CD4-positive, alpha-beta memory T cell (primary cell): ENCODE measurements around the gene ACAP2. TPM values are rescaled to one million over a fixed set of nuclear protein-coding genes. Genes with fewer than 3 reads are reported as not detected.
"Not testable (repeated sequence)": the region's sequence is repeated elsewhere in the genome, so short reads cannot be mapped to it uniquely, and the experiment has no call there.

Experiments
- CTCF ChIA-PET: fragments of 350-600 bp; sonication (Branson Sonifier 250); formaldehyde crosslinking; loops from one replicate; lab custom pipeline; 2021; ENCODE audit warnings: inconsistent platforms; ENCODE audit not compliant: partially characterized antibody; lab: Charles Lee
- POLR2A ChIA-PET: fragments of 350-600 bp; sonication (Branson Sonifier 250); formaldehyde crosslinking; loops from one replicate; lab custom pipeline; 2021; ENCODE audit not compliant: partially characterized antibody; lab: Charles Lee
- DNase-seq, 5 donors: peaks; one replicate each; pipeline versions ENCODE4 v3.0.0 to v3.0.0-alpha.2; 2020 to 2022; ENCODE audit warnings: mixed read lengths in 1 of 5
- H3K27ac ChIP-seq: one replicate; pipeline ENCODE4 v1.7.0; 2013; ENCODE audit warnings: low read depth, low read length
- H3K27me3 ChIP-seq: 2 replicates; pipeline ENCODE4 v1.7.0; 2013; ENCODE audit warnings: mild to moderate bottlenecking, low read length, moderate library complexity; ENCODE audit not compliant: insufficient read depth
- H3K36me3 ChIP-seq: 2 replicates; pipeline ENCODE4 v1.7.0; 2013; ENCODE audit warnings: mild to moderate bottlenecking, low read length, moderate library complexity; ENCODE audit not compliant: insufficient read depth
- H3K4me1 ChIP-seq: 2 replicates; pipeline ENCODE4 v1.7.0; 2013; ENCODE audit warnings: mild to moderate bottlenecking, low read length, moderate library complexity; ENCODE audit not compliant: insufficient read depth
- H3K4me3 ChIP-seq, 2 donors: one replicate each; pipeline ENCODE4 v1.7.0; 2013; ENCODE audit warnings: low read length in 2 of 2, mild to moderate bottlenecking in 1 of 2
- H3K9me3 ChIP-seq, 2 donors: one replicate each; pipeline ENCODE4 v1.7.0; 2013; ENCODE audit warnings: low read length in 2 of 2, control low read depth in 1 of 2; ENCODE audit not compliant: control insufficient read depth in 1 of 2
- H3K27ac Mint-ChIP-seq, 7 donors: one replicate each; pipeline ENCODE4 v1.8.0; 2020 to 2021; ENCODE audit warnings: mixed read lengths in 7 of 7, mild to moderate bottlenecking in 6 of 7, inconsistent platforms in 3 of 7, moderate library complexity in 3 of 7
- H3K27me3 Mint-ChIP-seq, 2 donors: one replicate each; pipeline ENCODE4 v1.8.0; 2020 to 2021; ENCODE audit warnings: mixed read lengths in 2 of 2
- H3K36me3 Mint-ChIP-seq, 2 donors: one replicate each; pipeline ENCODE4 v1.8.0; 2020 to 2021; ENCODE audit warnings: mixed read lengths in 2 of 2, inconsistent platforms in 1 of 2, mild to moderate bottlenecking in 1 of 2
- H3K4me1 Mint-ChIP-seq, 4 donors: one replicate each; pipeline ENCODE4 v1.8.0; 2020 to 2021; ENCODE audit warnings: mixed read lengths in 4 of 4, mild to moderate bottlenecking in 1 of 4
- H3K4me3 Mint-ChIP-seq, 8 donors: one replicate each; pipeline ENCODE4 v1.8.0; 2020 to 2021; ENCODE audit warnings: mixed read lengths in 8 of 8, mild to moderate bottlenecking in 7 of 8, moderate library complexity in 6 of 8, inconsistent platforms in 3 of 8
- H3K9me3 Mint-ChIP-seq, 8 donors: one replicate each; pipeline ENCODE4 v1.8.0; 2020 to 2021; ENCODE audit warnings: mixed read lengths in 8 of 8, mild to moderate bottlenecking in 5 of 8, inconsistent platforms in 3 of 8, moderate library complexity in 1 of 8
- intact Hi-C: fragments of 100-400 bp; cut with micrococcal nuclease; formaldehyde crosslinking; loops from one replicate; pipeline ENCODE4 v1.15.1; 2023
- polyA plus RNA-seq, 2 donors: library from polyadenylated mRNA; unstranded; fragments of 300-500 nt; fragmentation: Illumina TruSeq; gene quantifications; one replicate each; pipeline ENCODE4 v1.2.3, GENCODE V29; 2021
- total RNA-seq, 2 experiments: library from RNA; stranded (reverse); gene quantifications; one replicate each; pipeline ENCODE4 v1.2.3, GENCODE V29; 2021

Gene ACAP2
- total and polyA plus RNA-seq, 4 experiments from 2014 or later: 40.9 to 73.5 (median 63.1) TPM

DNA sequence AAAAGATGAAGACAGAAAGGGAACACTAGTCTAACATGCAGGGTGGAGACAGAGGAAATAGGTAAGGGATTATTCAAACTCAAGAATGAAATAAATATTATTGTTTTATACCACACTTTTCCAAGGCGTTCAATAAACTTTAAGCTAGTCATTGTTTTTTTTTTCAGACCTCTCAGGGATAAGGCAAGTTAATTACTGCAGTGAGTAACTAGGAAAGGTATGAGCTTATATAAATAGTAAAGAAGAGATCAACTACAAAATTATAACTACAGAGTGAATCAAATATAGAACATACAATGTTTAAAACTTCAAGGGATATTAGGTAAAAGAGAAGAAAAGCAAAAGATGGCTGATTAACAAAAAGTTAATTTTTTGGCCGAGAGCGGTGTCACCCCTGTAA is 140.4 kb downstream of the ACAP2 start:
- no peaks in the 10 kb centered on the region for H3K27me3 Mint-ChIP-seq
- peaks cover 0 to 4% (median 2%) of the 10 kb centered on the region in 4 donors for H3K4me1 Mint-ChIP-seq
- CTCF ChIA-PET: interaction anchor here (0.6 to 1.3 kb wide), 5 partner anchors 9 to 559 kb away, joined by 3 to 4 read pairs (median 3); no protein-coding TSS in a partner anchor
- peaks cover 5% of the 10 kb centered on the region for H3K4me1 ChIP-seq
- no peak for DNase-seq
- H3K27ac ChIP-seq: no peak overlapping the region
- no peak overlapping the region for H3K27ac Mint-ChIP-seq
- H3K4me3 ChIP-seq: no peak overlapping the region
- POLR2A ChIA-PET: interaction anchor here (1.1 to 1.4 kb wide), 2 partner anchors 240 to 616 kb away, joined by 3 read pairs; partner anchors contain the start of gene PPP1R2
- no peak overlapping the region for H3K4me3 Mint-ChIP-seq
- peaks cover 38 to 53% of the 10 kb centered on the region in 2 donors for H3K36me3 Mint-ChIP-seq
- H3K27me3 ChIP-seq: no peaks in the 10 kb centered on the region
- H3K9me3 ChIP-seq: no peaks in the 10 kb centered on the region
- no peaks in the 10 kb centered on the region for H3K9me3 Mint-ChIP-seq
- peaks cover 17% of the 10 kb centered on the region for H3K36me3 ChIP-seq
- intact Hi-C loops: no loop called here

DNA sequence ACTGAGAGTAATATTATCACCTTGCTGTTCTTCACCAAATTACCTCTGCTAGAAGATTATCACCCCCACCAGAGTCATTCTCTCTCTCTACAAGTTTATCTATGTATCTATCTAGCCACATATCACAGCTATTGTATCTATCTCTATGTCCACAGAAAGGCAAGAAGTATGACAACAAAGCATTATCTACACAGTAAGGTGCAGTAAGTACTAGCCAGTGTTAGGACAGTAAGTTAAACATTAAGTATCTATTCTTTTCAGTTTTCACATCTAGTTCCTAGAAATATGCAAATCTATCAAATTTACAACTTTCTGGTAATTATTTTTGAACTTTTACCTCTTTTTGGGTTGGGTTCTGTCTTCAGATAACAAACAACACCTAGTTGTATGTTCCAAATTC is 145.4 kb downstream of the ACAP2 start:
- H3K36me3 Mint-ChIP-seq: peaks cover 29 to 56% of the 10 kb centered on the region in 2 donors
- peaks cover 23% of the 10 kb centered on the region for H3K36me3 ChIP-seq
- no peak overlapping the region for H3K4me3 ChIP-seq
- H3K4me1 ChIP-seq: peaks cover 5% of the 10 kb centered on the region
- no peaks in the 10 kb centered on the region for H3K9me3 Mint-ChIP-seq
- H3K27ac Mint-ChIP-seq: peak overlapping the region in 6 of 7 donors; percentile 5 to 88 (median 62)
- H3K4me1 Mint-ChIP-seq: peaks cover 0 to 7% (median 3%) of the 10 kb centered on the region in 4 donors
- no peak for DNase-seq
- H3K9me3 ChIP-seq: no peaks in the 10 kb centered on the region
- H3K27ac ChIP-seq: no peak overlapping the region
- CTCF ChIA-PET: interaction anchor here (0.6 to 1.2 kb wide), 2 partner anchors 26 to 422 kb away, joined by 3 to 4 read pairs; partner anchors contain the start of gene XXYLT1
- POLR2A ChIA-PET: no interaction called here
- intact Hi-C loops: no loop called here
- H3K27me3 Mint-ChIP-seq: no peaks in the 10 kb centered on the region
- H3K27me3 ChIP-seq: no peaks in the 10 kb centered on the region
- H3K4me3 Mint-ChIP-seq: no peak overlapping the region

DNA sequence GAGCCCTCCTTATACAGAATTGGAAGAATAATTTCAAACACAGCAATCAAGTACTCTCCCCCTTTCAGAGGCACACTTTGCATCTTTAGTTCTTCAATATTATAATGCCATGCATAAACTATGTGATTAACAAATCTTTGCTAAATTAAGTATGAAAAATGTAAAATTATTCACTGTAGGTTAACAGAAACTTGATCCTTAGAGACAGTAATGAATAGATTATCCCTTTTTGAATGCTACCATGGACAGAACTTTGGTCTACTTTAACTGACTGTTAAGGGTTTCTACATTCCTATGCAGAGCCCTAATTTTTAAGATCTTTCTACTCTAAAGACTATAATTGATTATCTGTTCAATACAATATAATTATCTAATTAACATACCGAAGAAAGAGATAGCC is 146.2 kb downstream of the ACAP2 start:
- intact Hi-C loops: no loop called here
- Histone ChIP-seq H3K9me3 (no peaks in the 10 kb centered on the region), H3K27ac (no peak overlapping the region), H3K4me1 (peaks cover 5% of the 10 kb centered on the region), H3K36me3 (peaks cover 24% of the 10 kb centered on the region), H3K4me3 (no peak overlapping the region), H3K27me3 (no peaks in the 10 kb centered on the region)
- Mint-ChIP-seq H3K9me3 (no peaks in the 10 kb centered on the region), H3K27me3 (no peaks in the 10 kb centered on the region), H3K36me3 (peaks cover 29 to 61% of the 10 kb centered on the region in 2 donors), H3K4me1 (peaks cover 0 to 7% (median 2%) of the 10 kb centered on the region in 4 donors), H3K4me3 (no peak overlapping the region), H3K27ac (peak overlapping the region in 1 of 7 donors; percentile 37)
- ChIA-PET POLR2A (no interaction called here), CTCF (interaction anchor here (0.6 to 1.2 kb wide), 2 partner anchors 18 to 25 kb away, joined by 3 to 4 read pairs; partner anchors contain the start of gene XXYLT1)
- DNase-seq: no peak

DNA sequence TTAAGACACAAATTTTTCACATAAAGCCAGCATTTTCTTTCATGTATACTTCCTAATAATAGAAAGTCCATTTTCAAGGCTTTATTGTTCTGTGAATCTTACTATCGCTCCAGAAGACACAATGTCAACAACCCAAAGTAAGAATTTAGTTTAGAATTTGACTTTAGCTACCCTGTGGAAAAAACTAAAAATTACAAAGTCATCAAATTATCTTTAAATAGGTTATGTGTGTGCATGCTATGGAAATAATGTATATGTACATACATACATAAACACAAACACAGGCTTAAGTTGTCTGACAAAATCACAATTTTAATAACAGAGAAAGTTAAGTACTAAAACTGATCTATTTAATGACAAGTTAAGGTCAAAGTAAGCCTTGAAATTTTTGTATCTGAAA is 151.7 kb downstream of the ACAP2 start:
- Mint-ChIP-seq H3K27me3 (no peaks in the 10 kb centered on the region), H3K4me1 (peaks cover 0 to 4% (median 3%) of the 10 kb centered on the region in 4 donors), H3K36me3 (peaks cover 28 to 72% of the 10 kb centered on the region in 2 donors), H3K9me3 (no peaks in the 10 kb centered on the region), H3K4me3 (no peak overlapping the region), H3K27ac (no peak overlapping the region)
- CTCF ChIA-PET: interaction anchor here (1.1 to 2.1 kb wide), 2 partner anchors 20 to 232 kb away, joined by 3 to 5 read pairs; partner anchors contain the start of gene XXYLT1
- Histone ChIP-seq H3K9me3 (no peaks in the 10 kb centered on the region), H3K36me3 (peaks cover 40% of the 10 kb centered on the region), H3K27me3 (no peaks in the 10 kb centered on the region), H3K4me3 (no peak overlapping the region), H3K4me1 (no peaks in the 10 kb centered on the region), H3K27ac (no peak overlapping the region)
- POLR2A ChIA-PET: interaction anchor here (1.3 kb wide), 1 partner anchor 31 kb away, joined by 3 read pairs; no protein-coding TSS in a partner anchor
- no peak for DNase-seq
- intact Hi-C loops: no loop called here

DNA sequence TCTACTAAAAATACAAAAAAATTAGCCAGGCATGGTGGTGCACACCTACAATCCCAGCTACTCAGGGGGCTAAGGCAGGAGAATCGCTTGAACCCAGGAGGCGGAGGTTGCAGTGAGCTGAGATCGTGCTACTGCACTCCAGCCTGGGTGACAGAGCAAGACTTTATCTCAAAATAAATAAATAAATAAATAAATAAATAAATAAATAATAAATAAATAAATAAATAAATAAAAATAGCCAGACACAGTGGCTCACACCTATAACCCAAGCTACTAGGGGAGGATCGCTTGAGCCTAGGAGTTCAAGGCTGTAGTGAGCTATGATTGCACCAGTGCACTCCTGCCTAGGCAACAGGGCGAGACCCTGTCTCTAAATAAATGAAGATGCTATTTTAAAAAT is 152.2 kb downstream of the ACAP2 start:
- H3K27me3 Mint-ChIP-seq, H3K27me3 ChIP-seq, H3K4me1 ChIP-seq, H3K4me3 Mint-ChIP-seq, DNase-seq, intact Hi-C loops, H3K4me1 Mint-ChIP-seq, H3K9me3 ChIP-seq, H3K9me3 Mint-ChIP-seq, H3K4me3 ChIP-seq, H3K27ac Mint-ChIP-seq, H3K27ac ChIP-seq: not testable (repeated sequence)
- POLR2A ChIA-PET: interaction anchor here (1.3 kb wide), 1 partner anchor 30 kb away, joined by 3 read pairs; no protein-coding TSS in a partner anchor
- CTCF ChIA-PET: interaction anchor here (1.1 to 2.1 kb wide), 2 partner anchors 19 to 232 kb away, joined by 3 to 5 read pairs; partner anchors contain the start of gene XXYLT1
- H3K36me3 ChIP-seq: peaks cover 40% of the 10 kb centered on the region
- H3K36me3 Mint-ChIP-seq: peaks cover 28 to 72% of the 10 kb centered on the region in 2 donors

DNA sequence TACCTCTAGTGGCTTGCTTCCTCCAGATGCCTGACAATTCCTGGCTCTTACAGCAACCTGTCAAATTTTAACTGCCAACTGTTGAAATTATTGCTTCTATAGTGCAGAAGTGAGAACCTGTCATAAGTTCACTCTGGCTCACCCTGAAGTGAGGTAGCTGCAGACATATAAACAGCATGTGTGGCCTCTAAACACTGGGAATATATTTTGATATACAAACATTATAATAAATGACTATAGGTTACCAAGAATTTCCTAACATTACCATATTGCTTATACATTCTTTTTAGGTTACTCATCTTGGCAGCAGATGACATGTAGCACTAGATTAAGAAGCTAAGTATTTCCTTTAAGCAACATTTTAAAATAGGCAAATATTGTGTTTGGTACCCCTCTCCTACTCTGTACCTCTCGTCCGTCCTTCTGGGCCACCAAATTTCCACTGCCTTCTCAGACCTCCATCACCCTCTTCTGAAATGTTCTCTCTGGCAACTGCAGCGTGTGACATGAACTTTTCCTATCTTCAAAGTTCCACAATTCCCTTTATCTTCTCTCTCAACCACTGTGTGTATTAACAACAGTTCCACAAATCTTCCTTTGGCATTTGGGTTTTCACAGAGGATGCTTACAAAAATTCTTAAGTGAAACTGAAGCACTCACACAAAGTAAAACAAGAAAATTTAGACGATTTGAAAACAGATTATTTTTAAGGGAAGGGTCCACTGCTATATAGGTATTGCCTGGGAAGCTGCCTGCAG is 156.5 kb downstream of the ACAP2 start:
- Mint-ChIP-seq H3K4me1 (peaks cover 0 to 4% (median 3%) of the 10 kb centered on the region in 4 donors), H3K27ac (peak overlapping the region in 6 of 7 donors; percentile 3 to 94 (median 68)), H3K9me3 (no peaks in the 10 kb centered on the region), H3K36me3 (peaks cover 23 to 63% of the 10 kb centered on the region in 2 donors), H3K27me3 (no peaks in the 10 kb centered on the region), H3K4me3 (peak overlapping the region in 1 of 8 donors; percentile 57)
- Histone ChIP-seq H3K9me3 (no peaks in the 10 kb centered on the region), H3K36me3 (peaks cover 31% of the 10 kb centered on the region), H3K27me3 (no peaks in the 10 kb centered on the region), H3K27ac (no peak overlapping the region), H3K4me3 (no peak overlapping the region), H3K4me1 (no peaks in the 10 kb centered on the region)
- POLR2A ChIA-PET: no interaction called here
- DNase-seq: no peak
- CTCF ChIA-PET: interaction anchor here (1.1 to 1.4 kb wide), 3 partner anchors 12 to 15 kb away, joined by 3 read pairs; partner anchors contain the start of gene XXYLT1
- intact Hi-C loops: no loop called here

DNA sequence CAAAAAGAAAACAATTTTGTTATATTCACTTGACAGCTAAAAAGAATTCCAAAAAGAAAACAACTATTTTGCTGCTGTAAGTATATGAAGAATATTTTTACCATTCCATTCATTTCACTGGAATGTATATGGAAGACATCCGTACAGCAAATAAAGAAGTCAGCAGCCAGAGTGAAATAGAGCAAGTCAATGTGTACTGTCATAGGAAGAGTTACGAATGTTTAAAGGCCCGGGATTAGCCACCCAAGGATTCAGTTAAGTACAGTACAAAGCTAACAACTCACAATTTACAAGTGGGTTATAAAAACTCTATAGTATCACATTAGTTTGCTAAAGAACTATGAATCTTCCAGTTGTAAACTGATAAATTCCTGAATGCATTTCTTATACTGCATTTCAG is 157.4 kb downstream of the ACAP2 start:
- H3K4me3 Mint-ChIP-seq: no peak overlapping the region
- peaks cover 0 to 4% (median 3%) of the 10 kb centered on the region in 4 donors for H3K4me1 Mint-ChIP-seq
- H3K9me3 Mint-ChIP-seq: no peaks in the 10 kb centered on the region
- CTCF ChIA-PET: interaction anchor here (1.2 kb wide), 1 partner anchor 14 kb away, joined by 3 read pairs; the partner anchor contains the start of gene XXYLT1
- POLR2A ChIA-PET: interaction anchor here (0.6 kb wide), 1 partner anchor 155 kb away, joined by 3 read pairs; no protein-coding TSS in a partner anchor
- H3K9me3 ChIP-seq: no peaks in the 10 kb centered on the region
- peak overlapping the region in 3 of 7 donors; percentile 41 to 78 (median 77) for H3K27ac Mint-ChIP-seq
- no peaks in the 10 kb centered on the region for H3K27me3 Mint-ChIP-seq
- no peaks in the 10 kb centered on the region for H3K4me1 ChIP-seq
- intact Hi-C loops: no loop called here
- H3K27ac ChIP-seq: no peak overlapping the region
- peaks cover 29% of the 10 kb centered on the region for H3K36me3 ChIP-seq
- DNase-seq: no peak
- no peaks in the 10 kb centered on the region for H3K27me3 ChIP-seq
- H3K36me3 Mint-ChIP-seq: peaks cover 23 to 63% of the 10 kb centered on the region in 2 donors
- H3K4me3 ChIP-seq: no peak overlapping the region
